Fibroblast of peridontal ligament (primary cell): ENCODE data around the gene CD99L2.
A peak's percentile ranks its signal among the peaks of the same experiment; 100 is the strongest.
"Not testable (repeated sequence)": the region's sequence is repeated elsewhere in the genome, so short reads cannot be mapped to it uniquely, and the experiment has no call there.

Source experiments
- DNase-seq: peaks from one replicate; pipeline ENCODE4 v3.0.0-alpha.2; 2010; ENCODE audit errors: extremely low read depth

The CD99L2 gene

GRCh38 chrX:150854856-150855255 lies 43.6 kb downstream of the CD99L2 start:
- DNase-seq, result no peak

DNA sequence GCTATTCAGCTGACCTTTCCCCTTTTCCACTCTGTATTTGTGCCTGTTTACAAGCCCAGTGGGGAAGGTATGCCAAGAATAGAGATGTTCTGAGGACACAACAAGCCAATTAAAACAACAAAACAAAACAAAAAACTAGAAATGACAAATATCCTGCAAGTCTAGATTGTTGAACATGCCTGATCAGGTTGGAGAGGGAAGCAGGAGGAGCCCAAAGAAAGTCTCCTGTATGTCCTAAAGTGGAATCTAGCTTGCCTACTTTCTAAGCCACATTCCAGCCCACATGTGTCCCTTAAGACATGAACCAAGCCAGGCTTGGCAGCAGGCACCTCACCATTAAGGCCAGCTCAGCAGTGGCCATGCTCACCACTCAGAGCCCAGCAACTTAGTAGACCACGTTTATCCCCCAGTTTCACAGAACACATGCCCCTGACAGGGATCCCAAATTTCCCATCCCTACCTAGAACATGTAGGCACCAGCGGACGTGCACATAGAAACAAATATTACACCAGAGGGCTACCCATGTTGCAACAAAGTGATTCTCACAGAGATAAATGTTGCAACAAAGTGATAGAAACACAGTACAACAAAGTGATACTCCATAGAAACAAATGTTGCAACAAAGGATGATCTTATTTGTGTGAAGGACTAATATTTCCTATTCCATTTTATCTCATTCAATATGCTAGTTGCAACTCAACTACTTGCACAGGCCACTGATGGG lies 48.3 kb downstream of the CD99L2 start:
- DNase-seq, result no peak

DNA sequence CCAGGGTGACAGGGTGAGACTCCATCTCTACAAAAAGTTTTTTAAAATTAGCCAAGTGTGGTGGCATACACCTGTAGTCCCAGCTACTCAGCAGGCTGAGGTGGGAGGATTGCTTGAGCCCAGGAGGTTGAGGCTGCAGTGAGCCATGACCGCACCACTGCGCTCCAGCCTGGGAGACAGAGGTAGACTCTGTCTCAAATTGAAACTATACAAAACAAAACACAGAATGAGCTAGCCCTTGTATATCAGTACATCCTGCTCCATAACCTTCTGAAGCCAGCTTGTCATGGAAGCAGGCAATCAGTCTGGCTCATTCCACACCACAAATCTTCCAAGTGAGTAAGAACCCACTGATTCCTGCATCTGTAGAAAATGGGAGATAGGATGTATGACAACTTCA lies 49.0 kb downstream of the CD99L2 start:
- no peak for DNase-seq

DNA sequence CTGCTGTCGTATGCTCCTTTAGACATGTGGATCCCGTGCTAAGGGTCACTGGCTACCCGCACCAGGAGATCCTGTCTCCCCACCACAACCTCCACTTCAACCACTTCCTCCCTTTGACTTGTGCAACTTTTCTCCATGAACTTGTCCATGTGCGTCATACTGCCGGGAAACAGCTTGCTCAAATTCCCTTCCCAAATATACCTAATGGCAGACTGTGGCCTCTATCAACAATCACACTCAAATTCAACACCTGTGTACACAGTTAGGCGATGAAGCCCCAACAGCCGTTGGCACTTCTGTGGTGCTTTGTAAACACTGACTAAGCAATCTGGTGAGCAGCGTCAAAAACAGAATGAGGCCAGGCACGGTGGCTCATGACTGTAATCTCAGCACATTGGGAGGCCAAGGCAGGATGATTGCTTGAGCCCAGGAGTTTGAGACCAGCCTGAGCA lies 49.5 kb downstream of the CD99L2 start:
- no peak for DNase-seq

DNA sequence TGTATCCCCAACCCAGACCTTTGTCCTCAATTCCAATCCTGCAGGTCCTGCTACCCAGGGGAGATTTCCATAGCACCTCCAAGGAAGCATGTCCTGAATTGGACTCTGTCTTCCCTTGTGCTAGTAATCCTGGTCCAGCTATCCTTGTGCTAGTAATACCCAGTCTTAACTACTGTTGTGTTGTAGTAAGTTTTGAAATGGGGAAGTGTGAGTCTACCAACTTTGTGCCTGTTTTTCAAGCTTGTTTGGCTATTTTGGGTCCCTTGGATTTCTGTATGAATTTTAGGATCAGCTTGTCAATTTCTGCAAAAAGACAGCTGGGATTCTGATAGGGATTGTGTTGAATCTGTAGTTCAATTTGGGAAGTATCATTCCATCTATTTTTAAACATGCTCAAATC lies 51.4 kb downstream of the CD99L2 start:
- DNase-seq, result no peak

DNA sequence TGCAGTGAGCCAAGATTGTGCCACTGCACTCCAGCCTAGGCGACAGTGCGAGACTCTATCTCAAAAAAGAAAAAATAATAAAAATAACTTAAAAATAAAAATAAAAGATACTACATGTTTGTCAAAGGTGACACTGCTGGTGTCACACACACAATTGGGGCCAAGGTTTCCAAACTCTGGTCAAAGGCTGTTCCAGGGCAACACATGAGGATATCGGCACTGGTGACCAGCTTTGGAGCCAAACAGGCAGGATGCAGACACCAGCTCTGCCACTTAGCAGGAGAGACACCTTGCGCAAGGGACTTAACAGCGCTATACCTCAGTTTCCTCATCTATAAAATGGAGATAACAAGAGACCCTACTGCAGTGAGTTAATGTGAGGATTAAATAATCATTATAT lies 52.3 kb downstream of the CD99L2 start:
- DNase-seq, result no peak

DNA sequence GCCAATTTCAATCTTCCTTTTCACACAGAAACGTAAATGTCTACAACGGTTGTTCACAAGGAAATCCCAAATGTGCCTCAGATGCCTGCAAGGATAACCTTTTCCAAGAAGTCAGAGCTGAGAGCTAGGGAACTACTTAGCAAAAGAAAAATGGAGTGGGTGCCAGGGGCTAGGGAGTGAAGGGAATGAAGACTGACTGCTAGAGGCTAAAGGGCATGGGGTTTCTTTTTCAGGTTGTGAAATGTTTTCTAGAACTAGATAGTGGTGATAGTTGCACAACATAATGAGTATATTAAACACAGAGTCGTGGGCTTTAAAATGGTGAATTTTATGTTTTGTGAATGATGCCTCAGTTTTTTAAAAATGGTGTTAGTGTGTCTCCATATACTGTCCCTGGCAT lies 53.4 kb downstream of the CD99L2 start:
- no peak for DNase-seq

- DNase-seq, result no peak
Observed at GRCh38 chrX:150844016-150844415, 54.5 kb downstream of the CD99L2 start.

GRCh38 chrX:150842198-150842685 lies 56.2 kb downstream of the CD99L2 start:
- DNase-seq, result no peak

- peak; percentile 28 for DNase-seq
Observed at GRCh38 chrX:150841456-150842197, 56.8 kb downstream of the CD99L2 start.

- DNase-seq, result no peak
Observed at GRCh38 chrX:150837845-150838244, 60.6 kb downstream of the CD99L2 start.

- DNase-seq, result no peak
Observed at GRCh38 chrX:150834695-150835094, 63.8 kb downstream of the CD99L2 start.

GRCh38 chrX:150833454-150834056 lies 64.9 kb downstream of the CD99L2 start:
- peak; percentile 8 for DNase-seq

GRCh38 chrX:150831863-150832262 lies 66.6 kb downstream of the CD99L2 start:
- peak; percentile 1 for DNase-seq

DNA sequence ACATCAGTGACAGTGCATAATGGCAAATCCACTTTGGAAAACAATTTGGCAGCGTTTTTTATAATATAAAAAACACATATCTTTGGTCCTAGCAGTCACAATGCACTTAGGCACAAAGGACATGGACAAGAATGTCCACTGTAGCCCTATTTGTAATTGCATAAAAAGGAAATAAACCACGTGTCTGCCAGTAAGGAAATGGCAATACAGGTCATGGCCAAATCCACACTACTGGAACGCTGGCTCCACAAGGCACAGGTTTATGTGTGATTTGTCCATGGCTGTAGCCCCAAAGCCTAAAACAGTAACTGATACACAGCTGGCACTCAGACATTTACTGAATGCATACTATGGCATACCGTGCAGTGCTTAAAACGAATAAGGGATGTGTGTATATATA lies 69.7 kb downstream of the CD99L2 start:
- DNase-seq, result no peak

DNA sequence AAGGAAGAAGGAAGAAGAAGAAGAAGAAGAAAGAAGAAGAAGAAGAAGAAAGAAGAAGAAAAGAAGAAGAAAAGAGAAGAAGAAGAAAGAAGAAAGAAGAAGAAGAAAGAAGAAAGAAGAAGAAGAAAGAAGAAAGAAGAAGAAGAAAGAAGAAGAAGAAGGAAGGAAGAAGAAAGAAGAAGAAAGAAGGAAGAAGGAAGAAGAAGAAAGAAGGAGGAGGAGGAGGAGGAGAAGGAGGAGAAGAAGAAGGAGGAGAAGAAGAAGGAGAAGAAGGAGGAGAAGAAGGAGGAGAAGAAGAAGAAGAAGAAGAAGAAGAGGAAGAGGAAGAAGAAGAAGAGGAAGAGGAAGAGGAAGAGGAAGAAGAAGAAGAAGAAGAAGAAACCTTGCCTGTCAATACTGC lies 74.1 kb downstream of the CD99L2 start:
- DNase-seq, result not testable (repeated sequence)

- DNase-seq, result not testable (repeated sequence)
Observed at GRCh38 chrX:150823826-150824225, 74.6 kb downstream of the CD99L2 start.

DNA sequence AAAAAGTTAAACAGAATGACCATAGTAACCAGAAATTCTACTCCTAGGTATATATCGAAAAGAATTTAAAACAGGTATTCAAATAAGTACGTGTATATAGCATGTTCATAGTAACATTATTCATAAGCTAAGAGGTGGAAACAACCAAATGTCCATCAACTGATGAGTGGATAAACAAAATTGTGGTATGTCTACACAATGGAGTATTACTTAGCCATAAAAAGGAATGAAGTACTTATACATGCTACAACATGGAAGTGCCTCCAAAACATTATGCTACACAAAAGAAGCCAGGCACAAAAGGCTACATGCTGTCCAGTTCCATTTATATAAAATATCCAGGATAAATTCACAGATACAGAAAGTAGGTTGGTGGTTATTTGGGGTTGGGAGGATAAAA lies 76.5 kb downstream of the CD99L2 start:
- DNase-seq, result no peak

DNA sequence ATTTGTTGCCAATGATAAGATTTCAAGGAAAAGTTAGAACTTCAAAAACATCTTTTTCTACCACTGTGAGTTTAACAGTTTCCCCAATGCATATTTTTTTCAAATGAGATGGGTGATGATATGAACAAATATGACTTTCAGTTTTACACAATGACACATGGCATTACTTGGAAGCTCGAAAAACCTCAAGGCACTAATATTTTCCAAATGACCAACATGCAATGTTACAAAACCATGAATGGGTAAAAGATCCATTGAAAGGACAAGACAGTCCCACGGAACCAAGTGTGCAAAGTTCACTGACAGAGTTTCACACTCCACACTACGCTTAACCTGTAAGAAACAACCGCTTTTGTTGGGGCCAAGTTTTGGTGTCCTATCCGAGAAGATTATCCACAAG lies 84.5 kb downstream of the CD99L2 start:
- DNase-seq, result peak; percentile 0

GRCh38 chrX:150806827-150807226 lies 91.6 kb downstream of the CD99L2 start:
- no peak for DNase-seq

- DNase-seq, result no peak
Observed at GRCh38 chrX:150805736-150806135, 92.7 kb downstream of the CD99L2 start.

DNA sequence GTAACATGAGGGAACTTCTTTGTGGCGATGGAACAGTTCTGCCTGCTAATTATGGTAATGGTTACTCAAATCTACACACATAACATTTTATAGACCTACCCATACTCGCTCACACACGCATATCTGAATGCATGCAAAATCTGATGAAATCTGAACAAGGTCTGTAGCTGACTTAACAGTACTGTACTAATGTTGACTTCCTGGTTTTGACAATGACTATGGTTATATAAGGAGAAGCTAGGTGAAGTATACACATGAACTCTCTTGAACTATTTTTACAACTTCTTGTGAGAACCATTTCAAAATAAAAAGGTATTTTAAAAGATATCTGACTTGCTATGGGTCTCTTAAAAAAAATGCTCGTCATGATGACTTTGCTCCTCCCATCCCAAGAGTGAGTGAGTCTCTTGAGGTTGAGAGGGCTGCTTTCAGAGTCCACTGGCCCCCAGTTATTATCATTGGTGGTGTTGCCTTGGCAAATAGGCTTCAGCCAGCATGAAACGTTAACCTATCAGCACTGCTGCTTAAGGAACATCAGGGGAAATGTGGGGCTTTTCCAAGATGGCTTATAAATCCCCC lies 105.4 kb downstream of the CD99L2 start:
- DNase-seq, result no peak
